Retinal pigment epithelial cell (primary cell): ENCODE results near the gene DCDC1.

ENCODE experiments used
- DNase-seq: peaks from one replicate; pipeline ENCODE4 v3.0.0-alpha.2; 2010; ENCODE audit warnings: low read depth
- H3K4me3 ChIP-seq: 2 replicates; pipeline ENCODE4 v1.5.1; 2011; ENCODE audit warnings: mild to moderate bottlenecking, low read length, control low read depth, moderate library complexity
- CTCF ChIP-seq: conservative IDR thresholded peaks from 2 replicates; pipeline ENCODE4 v1.5.1; 2011; ENCODE audit warnings: low read depth, low read length, control low read depth, inconsistent platforms

The DCDC1 gene

GRCh38 chr11:30832831-30833230 lies 536.7 kb downstream of the DCDC1 start:
- H3K4me3 ChIP-seq, result no peak overlapping the region
- no peak for TF ChIP-seq CTCF
- DNase-seq, result no peak

- TF ChIP-seq CTCF, result no peak
- DNase-seq, result no peak
- H3K4me3 ChIP-seq, result no peak overlapping the region
Measured at GRCh38 chr11:30830681-30831080, 538.9 kb downstream of the DCDC1 start.

GRCh38 chr11:30826911-30827310 lies 542.6 kb downstream of the DCDC1 start:
- DNase-seq, result no peak
- TF ChIP-seq CTCF, result no peak
- no peak overlapping the region for H3K4me3 ChIP-seq

GRCh38 chr11:30825723-30826122 lies 543.8 kb downstream of the DCDC1 start:
- DNase-seq, result no peak
- H3K4me3 ChIP-seq, result no peak overlapping the region
- TF ChIP-seq CTCF, result no peak

GRCh38 chr11:30823119-30823518 lies 546.4 kb downstream of the DCDC1 start:
- TF ChIP-seq CTCF, result no peak
- no peak overlapping the region for H3K4me3 ChIP-seq
- no peak for DNase-seq

- TF ChIP-seq CTCF, result no peak
- no peak overlapping the region for H3K4me3 ChIP-seq
- DNase-seq, result no peak
Measured at GRCh38 chr11:30821438-30821965, 548.0 kb downstream of the DCDC1 start.

GRCh38 chr11:30818721-30819120 lies 550.8 kb downstream of the DCDC1 start:
- DNase-seq, result no peak
- no peak overlapping the region for H3K4me3 ChIP-seq
- TF ChIP-seq CTCF, result no peak
